Left hindlimb (tissue), 1 donor: Measurements from ENCODE around the gene WASL.
"Not testable (repeated sequence)": the region's sequence is repeated elsewhere in the genome, so short reads cannot be mapped to it uniquely, and the experiment has no call there.

Experiments
- DNase-seq: peaks from one replicate; pipeline ENCODE4 v3.0.0-alpha.2; 2018

Gene WASL

DNA sequence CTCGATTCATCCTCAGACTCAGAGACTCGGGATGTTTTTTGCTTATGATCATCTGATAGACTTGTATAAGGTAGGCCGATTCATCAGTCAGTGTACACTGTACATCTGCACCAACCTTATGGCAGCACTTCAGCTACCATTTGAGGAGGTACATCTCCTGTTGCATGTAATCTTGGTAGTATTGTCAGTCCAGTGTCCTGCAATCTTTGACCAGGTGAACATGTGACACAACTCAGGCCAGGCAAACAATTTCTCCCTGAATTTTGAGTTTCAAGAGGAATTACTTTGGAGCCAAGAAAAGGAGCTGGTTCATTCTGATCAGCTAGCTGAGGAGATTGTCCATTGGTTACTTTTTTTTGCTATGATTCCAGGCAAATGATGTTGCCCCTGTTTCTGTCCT, 19.7 kb upstream of the WASL start:
- no peak for DNase-seq

DNA sequence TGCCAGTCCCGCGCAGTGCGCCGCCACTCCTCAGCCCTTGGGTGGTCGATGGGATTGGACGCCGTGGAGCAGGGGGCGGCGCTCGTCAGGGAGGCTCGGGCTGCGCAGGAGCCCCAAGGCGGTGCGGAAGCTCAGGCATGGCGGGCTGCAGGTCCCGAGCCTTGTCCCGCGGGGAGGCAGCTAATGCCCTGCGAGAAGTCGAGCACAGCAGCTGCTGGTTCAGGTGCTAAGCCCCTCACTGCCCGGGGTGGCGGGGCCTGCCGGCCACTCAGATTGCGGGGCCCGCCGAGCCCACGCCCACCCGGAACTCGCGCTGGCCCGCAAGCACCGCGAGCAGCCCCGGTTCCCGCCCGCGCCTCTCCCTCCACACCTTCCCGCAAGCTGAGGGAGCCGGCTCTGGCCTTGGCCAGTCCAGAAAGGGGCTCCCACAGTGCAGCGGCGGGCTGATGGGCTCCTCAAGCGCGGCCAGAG, 14.4 kb upstream of the WASL start:
- no peak for DNase-seq

DNA sequence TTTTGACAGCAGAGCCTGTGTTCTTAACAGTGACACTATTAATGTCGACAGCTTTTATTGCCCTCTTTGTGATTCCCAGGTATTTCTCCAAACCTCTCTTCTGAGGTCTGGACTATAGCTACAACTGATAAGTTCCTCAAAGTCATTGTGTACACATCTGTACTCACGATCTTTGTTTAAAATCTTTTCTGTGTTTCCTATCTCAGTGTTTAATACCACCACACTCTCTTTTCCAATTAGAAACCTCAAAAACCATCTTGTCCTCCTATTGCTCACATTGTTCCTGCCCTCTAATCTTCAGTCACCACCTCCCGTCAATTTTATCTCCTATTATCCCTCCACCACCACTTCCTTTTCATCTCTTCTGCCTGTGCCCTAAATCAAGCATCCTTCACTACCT, 12.9 kb upstream of the WASL start:
- DNase-seq, result no peak

DNA sequence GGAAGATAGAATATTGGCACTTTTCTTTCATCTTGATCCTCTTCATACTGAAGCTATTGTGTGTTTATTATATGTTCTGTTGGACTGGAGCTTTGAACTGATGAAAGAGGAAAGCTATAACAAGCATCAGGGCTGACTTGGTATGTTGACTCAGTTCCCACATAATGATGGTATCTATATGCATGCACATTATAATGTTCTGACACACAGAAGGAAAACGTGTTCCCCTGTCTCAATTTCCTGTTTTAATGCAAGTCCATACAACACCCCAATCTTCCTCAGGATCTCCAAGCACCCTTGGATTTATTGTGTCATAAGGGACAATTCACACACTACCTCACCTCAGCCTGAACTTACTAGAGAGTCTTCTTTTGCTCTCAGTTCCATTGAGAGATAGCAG, 8.3 kb upstream of the WASL start:
- no peak for DNase-seq

DNA sequence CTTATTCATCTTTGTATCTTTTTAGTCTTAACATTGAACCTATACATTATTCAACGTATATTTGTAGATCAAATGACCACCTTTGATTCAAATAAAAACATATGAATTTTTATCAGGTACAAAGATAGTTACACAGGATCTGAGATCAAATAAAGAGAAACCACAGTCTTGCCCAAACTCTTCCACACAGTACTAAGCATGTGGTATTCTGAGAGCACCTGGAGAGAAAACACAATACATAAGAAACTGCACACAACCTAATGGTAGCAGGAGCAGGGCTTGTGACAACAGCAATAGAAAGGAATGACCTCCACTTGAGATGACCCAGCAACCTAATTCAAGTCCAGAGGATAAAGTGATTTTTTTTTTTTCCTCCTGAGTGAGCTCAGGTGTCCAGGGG, 6.5 kb upstream of the WASL start:
- DNase-seq, result no peak

DNA sequence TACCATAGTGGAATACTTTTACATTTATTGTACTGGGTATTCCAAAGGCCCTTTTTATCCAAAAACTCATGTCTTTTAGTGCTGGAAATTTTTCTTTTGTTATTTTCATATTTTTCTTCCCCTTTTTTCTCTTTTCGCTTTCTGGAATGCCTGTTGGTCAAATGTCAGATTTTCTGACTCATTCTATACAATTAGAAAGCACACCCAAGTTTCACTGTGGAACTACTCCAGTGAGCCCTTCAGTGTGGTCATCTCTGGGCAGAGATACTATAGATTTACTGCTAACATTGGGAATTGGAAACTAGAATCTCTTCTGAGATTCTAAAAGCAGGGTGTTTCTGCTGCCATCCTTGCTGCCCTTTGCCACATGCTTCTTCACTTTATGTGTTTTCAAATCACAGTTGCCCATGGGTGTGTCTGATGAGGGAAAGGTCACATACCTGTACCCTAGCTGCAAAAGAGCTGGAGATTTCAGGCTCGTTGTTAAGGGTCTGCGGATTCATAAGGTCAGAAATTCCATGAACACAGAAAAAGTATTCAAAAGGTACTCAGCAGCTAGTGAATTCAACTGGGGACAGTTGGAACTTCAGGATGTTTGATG, 5.6 kb upstream of the WASL start:
- DNase-seq, result no peak

DNA sequence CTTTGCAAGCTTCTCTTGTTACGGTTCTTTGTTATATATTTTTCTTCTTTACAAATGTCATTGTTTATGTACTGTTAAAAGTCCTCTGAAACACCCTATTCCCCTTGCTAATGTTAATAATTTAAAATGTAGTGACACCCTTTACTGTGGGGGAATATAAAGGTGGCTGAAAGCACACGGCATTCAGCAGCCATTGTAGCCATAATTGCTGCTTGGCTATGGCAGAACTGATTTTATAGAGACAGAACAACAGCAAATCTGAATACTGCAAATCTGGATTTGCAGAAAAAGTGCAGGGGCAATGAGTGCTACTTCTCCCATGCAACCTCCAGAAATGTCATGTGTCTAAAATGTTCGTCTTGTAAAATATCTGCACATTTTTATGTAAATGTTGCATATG, 3.7 kb upstream of the WASL start:
- no peak for DNase-seq

DNA sequence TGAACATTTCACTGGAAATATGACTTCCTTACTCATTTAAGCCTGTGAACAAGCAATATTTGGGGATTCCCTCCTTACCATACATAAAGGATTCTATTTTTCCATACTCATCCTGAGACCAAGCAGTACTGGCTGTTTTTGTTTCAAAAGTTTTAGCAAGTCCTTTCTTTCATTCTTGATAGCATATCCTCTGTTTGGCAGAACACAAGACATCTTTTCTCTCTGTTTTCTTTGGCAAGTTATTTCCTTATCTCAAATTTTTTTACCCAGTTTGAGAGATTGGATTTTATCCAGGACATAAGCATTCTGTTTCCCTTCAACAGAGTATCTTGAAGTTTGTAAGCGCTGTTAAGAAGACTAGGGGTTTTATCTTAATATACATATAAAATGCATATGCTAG, 3.0 kb upstream of the WASL start:
- no peak for DNase-seq

DNA sequence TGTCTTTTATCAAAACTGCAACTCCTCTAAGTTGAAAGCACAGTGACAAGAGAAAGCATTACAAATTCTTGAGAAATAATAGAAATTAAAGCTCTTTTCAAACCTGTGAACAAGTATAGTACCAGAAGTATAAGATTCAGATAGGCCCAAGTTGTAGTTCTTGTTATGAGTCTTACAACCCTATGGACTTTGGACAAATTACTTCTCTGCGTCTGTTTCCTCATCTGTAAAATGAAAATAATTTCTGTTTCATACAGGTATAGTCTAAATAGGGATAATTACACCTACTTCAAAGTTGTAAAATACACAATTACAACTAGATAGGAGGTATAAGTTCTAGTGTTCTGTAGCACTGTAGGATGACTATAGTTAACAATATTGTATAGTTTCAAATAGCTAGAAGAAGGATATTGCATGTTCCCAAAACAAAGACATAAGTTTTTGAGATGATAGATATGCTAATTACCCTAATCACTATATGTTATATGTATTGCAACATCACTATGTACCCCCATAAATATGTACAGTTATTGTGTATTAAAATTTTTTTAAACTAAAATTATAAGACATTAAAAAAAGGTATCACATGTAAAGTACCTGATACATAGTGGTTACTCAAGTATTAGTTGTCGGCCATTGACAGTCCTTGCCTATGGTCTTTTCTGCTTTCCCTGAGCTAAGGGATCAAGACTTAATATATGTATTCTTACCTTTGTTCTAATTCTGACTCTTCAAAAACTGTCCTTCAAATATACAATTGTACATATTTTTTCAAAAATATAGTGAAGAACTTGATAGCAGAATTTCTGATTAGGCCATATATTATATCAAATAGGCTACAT, 1.8 kb upstream of the WASL start:
- no peak for DNase-seq

DNA sequence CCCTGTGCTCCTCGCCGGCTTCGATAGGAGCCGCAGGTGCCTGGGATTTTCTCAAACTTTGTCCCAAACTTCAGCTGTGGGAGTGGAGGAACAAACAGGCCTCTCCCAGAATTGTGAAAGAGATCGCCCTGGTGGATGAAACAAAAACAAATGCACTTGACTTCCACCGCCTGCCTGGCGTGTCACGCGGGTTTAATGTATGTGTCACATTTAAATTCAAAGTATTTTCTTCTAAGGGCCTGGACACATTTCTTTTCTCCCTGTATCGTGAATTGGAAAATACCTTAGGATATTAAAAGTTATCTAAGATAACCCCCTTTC, 694 bp upstream of the WASL start:
- DNase-seq, result no peak

DNA sequence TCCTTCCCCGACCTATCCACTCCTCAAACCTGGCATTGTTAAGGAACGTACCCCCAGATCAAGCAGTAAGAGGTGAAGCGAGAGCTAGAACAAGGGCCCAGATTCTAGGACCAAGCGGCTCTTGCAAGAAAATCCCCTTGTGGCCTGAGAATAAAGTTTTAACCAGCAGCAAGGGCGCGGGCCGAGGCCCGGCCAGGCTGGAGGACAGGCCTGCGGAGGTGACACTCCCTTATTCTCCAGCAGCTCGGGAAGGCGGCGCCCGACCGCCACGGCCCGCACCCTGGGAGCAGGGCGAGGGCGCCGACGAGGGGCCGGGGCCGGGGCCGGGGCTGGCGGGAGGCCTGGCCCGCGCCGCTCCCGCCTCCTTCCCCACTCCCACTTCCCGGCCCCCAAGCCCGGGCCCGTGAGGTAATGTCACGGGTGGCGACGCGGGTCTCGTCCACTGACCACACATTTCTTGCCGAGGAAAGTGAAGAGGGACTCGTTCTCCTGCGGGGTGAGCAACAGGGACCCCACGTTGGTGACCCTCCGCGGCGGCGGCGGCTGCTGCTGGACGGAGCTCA, 551 bp downstream of the WASL start:
- peak; percentile 66 for DNase-seq

DNA sequence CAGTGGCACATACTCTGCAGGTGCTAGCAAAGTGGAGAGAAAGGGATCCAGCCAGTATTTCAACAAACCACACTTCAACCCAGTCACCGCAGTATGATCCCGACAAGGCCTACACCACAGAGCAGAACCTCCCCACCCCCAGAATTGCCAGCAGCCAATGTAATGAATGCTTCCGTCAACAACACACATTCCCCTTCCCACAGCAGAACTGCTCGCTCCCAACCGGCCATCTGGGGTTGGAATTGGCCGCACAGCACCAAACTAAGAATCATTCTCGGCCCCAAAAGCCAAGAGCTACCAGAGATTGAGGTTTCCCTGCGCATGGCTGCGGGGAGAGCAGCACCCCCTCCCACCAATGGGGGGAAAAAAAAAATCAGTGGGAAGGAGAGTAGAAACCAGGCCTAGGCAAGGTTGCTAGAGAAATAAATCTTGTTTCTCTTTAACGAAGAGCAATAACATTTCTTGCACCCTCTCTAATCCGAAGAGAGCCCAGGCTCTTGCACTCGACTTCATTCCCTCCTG, 1.1 kb downstream of the WASL start:
- peak; percentile 73 for DNase-seq

DNA sequence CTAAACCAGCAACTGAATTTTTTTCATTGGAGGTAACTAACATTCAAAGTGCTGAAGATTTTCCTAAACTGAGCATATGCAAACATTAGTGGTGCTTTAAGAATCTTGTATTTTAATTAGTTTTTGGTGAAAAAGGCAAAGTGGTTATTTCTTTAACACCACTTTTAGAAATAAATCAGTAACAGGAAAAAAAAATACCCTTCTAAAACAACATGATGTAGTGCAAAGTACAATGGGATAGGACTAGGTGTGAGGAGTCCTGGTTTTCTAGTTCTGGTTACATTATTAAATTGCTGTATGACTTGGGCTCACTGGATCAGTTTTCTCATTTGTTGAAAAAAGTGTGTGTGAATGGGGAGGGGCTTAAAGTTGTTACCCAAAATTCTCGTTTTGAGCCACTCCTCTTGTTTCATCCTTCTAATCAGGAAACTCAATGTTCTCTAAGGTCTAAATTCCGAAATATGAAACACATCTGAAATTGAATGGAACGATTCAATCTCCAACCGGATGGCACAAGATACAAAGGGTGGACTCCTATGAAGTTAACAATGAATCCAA, 1.8 kb downstream of the WASL start:
- no peak for DNase-seq

DNA sequence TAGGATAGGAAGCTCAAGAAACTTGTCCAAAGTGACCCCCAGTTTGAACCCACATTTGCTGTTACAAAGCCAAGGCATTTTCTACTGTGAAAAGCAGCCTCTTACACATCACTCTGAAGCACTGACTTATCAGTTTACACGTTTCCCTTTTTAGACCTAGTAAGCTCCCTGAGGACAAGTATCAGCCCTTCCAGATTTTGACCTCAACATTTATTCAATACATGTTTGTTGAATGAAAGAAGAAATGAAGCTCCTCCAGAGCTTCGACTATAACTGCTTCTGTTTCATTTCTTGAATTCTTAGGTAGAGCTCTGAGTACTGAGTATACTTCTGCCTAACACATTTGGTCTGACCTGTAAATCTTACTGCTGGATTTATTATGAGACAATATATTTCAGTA, 2.7 kb downstream of the WASL start:
- no peak for DNase-seq

DNA sequence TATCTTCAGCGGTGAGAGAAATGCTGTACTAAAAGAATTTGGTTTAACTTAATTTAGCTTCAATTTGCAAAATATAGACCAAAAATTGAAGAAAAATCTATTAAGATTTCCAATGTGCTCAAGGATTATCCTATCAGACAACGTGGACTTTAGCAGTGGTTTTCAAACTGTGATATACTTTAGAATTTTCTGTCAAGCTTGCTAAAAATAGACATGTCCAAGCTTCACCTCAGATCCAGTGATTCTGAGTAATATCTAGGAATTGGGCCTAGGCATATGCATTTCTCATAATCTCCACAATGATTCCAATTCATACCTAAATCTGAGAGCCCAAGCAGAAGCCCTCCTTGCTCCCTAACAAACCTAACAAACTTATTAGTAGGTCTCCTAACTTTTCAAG, 3.4 kb downstream of the WASL start:
- no peak for DNase-seq

DNA sequence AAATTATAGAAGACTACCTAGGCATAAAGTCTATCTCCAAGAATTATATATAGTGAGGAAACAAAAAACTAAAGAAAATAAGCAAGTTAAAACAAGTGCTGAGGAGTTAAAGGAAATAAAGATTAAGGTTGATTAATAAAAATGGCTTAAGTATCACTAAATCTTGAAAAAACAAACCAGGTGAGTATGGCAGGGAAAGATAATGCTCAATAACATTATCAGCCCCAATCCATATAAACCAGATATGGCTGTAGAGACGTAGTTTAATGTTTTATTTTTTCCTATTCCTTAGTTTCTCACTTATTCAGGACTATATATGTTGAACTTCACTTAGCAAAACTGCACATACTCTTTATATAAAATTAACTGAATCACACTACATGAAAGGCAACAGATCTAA, 4.4 kb downstream of the WASL start:
- DNase-seq, result no peak

DNA sequence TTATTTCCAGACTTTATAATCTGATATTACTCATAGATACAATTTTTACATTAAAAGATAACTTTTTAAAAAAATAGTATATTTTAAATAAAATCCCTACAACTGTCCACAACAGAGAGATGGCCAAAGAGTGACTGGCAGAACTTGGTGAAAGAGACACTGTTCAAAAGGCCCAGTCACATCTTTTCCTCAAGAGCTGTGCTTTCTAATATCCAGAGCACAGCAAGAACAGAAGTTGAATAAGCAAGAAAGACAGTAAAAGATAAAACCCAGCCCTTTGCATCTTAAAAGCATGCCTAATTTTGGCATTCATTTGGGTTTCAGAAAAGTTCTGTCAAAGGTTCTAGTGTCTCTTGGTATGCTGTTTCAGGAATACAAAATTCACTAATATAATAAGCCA, 6.9 kb downstream of the WASL start:
- DNase-seq, result no peak

DNA sequence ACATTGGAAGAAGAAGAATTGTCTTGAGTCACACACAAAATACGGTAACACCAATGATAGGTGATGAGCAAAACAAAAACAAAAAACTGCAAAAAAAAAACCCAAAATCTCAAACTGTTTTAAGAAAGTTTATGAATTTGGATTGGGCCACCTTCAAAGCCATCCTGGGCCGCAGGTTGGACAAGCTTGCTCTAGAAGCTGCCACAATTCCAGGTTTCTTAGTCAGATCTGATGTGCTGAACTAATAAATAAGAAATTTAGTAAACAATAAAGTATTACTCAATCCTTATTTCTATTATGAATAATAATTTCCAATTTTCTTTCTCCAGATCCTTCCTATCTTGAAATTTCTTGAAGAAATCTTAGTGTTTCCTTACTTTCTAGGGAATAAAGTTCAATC, 10.0 kb downstream of the WASL start:
- DNase-seq, result no peak

DNA sequence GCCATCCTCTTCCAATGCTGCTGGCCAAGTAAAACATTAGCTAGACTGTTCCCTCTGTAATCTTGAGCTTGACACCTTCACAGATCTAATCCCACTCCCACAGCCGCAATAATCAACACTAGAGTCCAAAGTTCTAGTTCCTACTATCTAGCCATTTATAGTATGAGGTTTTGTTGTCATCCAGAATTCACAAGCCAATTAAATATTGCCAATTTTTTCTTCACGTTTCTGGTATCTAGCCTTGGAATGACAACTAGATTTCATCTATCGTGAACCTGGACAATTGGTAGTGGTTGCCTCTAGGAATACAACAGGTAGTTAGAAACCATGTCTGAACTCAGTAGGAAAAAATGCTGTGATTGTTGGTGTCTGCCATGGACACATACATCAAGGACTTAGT, 10.4 kb downstream of the WASL start:
- DNase-seq, result no peak

DNA sequence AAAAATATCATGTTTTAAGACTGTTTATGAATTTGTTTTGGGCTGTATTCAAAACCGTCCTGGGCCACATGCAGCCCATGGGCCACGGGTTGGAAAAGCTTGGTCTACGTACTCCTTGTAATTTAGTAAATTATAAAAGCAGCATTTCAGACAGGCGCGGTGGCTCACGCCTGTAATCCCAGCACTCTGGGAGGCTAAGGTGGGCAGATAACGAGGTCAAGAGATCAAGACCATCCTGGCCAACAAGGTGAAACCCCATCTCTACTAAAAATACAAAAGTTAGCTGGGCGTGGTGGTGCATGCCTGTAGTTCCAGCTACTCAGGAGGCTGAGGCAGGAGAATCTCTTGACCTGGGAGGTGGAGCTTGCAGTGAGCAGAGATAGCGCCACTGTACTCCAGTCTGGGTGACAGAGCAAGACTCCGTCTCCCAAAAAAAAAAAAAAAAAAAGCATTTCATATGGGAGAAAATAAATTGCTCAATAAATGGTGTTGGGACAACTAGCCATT, 11.6 kb downstream of the WASL start:
- not testable (repeated sequence) for DNase-seq

DNA sequence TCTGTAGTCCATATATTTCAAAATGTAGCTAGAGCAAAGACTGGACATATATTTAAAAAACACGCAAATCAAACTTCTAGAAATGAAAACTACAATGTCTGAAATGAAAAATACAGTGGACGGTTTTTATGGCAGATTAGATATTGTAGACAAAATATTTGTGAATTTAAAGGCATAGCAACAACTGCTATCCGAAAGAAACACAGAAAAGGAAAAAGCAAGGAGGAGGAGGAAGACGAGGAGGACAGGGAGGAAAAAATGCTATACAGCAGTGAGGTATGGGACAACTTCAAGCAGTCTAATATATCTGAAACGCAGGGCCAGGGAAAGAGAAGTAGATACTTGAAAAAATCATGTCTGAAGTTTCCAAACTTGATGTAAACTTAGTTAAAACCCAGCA, 13.3 kb downstream of the WASL start:
- DNase-seq, result no peak

DNA sequence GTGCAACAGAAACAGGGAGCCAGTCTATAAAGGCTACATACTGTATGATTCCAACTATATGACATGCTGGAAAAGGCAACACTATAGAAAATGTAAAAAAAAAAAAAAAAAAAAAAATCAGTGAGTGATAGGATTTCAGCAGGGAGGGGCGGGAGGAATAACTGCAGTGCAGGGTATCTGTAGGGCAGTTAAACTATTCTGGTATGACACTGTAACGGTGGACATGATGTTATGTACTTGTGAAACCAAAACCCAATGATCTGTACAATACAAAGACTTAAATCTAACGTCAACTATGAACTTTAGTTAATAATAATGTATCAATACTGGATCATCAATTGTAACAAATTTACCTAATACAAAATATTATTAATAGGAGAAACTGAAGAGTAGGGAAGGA, 14.3 kb downstream of the WASL start:
- DNase-seq, result no peak

DNA sequence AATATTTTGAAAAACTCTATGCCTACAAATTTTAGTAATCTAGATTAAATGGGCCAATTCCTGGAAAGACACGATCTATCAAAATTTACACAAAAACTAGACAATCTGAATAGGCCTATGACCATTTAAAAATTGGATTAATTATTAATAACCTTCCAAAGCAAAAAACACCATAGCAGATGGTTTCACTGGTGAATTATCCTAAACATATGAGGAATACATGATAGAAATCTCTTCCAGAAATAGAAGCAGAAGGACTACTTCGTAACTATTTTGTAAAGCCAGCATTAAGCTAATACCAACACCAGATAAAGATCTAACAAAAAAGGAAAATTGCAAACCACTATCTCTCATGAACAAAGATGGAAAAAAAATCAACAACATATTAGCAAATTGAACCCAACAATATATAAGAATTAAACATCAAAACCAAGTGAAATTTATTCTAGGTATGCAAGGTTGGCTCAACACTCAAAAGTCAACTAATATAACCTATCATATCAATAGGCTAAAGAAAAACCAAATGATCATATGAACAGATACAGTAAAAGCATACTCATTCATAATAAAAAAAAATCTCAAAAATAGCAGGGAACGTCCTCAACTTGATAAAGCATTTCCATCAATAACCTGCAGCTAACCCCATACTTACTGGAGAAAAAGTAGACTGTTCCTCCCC, 16.3 kb downstream of the WASL start:
- no peak for DNase-seq
